ENCODE data around the gene ZDHHC14.
"Not testable (repeated sequence)": the region's sequence is repeated elsewhere in the genome, so short reads cannot be mapped to it uniquely, and the experiment has no call there.

The ZDHHC14 gene

DNA sequence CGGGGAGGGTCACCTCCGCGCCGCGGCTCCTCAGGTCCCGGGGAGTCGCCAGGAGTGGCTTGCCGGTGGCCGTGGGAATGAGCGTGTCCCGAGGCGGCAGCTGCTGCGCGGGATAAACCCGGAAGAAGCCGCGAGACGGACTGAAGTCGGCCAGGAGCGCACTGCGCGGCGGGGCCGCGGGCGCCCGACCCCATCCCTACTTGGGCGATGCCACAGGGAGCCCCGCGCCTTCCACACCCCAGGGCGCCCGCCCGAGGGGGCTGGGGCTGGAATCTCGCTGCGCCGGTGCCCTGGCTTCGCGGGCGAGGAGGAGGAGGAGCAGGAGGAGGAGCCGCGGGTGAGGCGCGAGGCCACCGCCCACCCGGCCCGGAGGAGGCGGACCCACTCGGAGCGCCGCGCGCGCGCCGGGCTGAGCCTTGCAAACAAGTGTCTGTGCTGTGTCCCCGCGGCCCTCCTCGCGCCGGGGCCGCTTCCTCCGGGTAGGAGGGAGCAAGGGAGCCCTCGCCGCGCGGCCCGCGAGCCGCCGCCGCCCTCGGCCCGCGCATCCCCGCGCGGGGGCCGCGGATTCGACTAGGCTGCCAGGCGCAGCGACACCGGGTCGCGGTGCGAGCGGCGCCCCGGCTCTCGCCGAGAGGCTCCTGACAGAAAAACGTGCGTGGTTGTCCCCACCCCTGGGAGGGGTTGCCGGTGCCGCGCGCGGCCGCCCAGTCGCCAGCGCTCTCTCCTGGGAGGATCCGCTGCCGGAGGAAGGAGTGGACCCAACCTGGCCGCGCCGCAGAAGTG is at the start of gene ZDHHC14:
Gene ZDHHC14 (plus strand): TSS at position 412 of the 783 bp plus-strand sequence.
- Histone ChIP-seq H3K9me3 (ENCODE audit: insufficient read depth, low read length) (no peaks in the 10 kb centered on the region), H3K4me1 (ENCODE audit: insufficient read depth, insufficient read length) (no peaks in the 10 kb centered on the region), H3K4me3 (ENCODE audit: insufficient read length, low read depth) (peak within 1 kb of the TSS; percentile 67), H3K9ac (ENCODE audit: insufficient read length, low read depth) (peak within 1 kb of the TSS; percentile 85), H3K36me3 (ENCODE audit: insufficient read depth, insufficient read length, low read length) (no peaks in the 10 kb centered on the region), H3K27me3 (ENCODE audit: insufficient read depth, insufficient read length) (peaks cover 17% of the 10 kb centered on the region)
- DNase-seq (ENCODE audit: low read depth, low spot score): no peak
- TF ChIP-seq SUZ12 (IDR thresholded peaks at IDR 0.05; ENCODE audit: extremely low read depth, insufficient read depth, insufficient read length) (no peak), YY1 (IDR thresholded peaks at IDR 0.05; ENCODE audit: insufficient read depth, insufficient read length) (no peak), ZNF274 (IDR thresholded peaks at IDR 0.05; ENCODE audit: low read depth, low read length) (no peak)

- Histone ChIP-seq H3K9ac (ENCODE audit: insufficient read length, low read depth) (no peak overlapping the region), H3K27me3 (ENCODE audit: insufficient read depth, insufficient read length) (no peaks in the 10 kb centered on the region), H3K9me3 (ENCODE audit: insufficient read depth, low read length) (no peaks in the 10 kb centered on the region), H3K36me3 (ENCODE audit: insufficient read depth, insufficient read length, low read length) (no peaks in the 10 kb centered on the region), H3K4me3 (ENCODE audit: insufficient read length, low read depth) (no peak overlapping the region), H3K4me1 (ENCODE audit: insufficient read depth, insufficient read length) (no peaks in the 10 kb centered on the region)
- no peak for TF ChIP-seq ZNF274 (IDR thresholded peaks at IDR 0.05; ENCODE audit: low read depth, low read length)
- no peak for TF ChIP-seq YY1 (IDR thresholded peaks at IDR 0.05; ENCODE audit: insufficient read depth, insufficient read length)
- no peak for TF ChIP-seq SUZ12 (IDR thresholded peaks at IDR 0.05; ENCODE audit: extremely low read depth, insufficient read depth, insufficient read length)
- DNase-seq (ENCODE audit: low read depth, low spot score): no peak
Observed at GRCh38 chr6:157332813-157333212, 48.2 kb upstream of the ZDHHC14 start.

DNA sequence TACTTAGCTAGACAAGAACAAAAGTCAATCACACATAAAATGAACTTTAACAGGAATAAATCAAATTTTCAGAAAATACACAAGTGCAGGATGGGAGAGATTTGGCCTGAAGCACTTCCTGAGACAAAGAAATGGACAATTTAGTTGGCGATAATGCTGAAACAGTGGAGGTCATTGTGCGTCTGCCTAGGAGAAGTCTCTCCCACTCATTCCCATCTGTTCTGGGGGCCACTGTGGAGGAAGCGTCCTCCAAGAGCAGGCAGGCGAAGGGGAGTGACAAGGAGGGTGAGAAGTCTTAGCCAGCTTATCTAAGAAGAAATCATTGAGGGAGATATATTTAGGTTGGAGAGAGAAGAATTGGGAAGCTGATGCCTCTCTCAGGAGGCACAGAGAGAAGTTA is 47.5 kb upstream of the ZDHHC14 start:
- TF ChIP-seq SUZ12 (IDR thresholded peaks at IDR 0.05; ENCODE audit: extremely low read depth, insufficient read depth, insufficient read length) (no peak), YY1 (IDR thresholded peaks at IDR 0.05; ENCODE audit: insufficient read depth, insufficient read length) (no peak), ZNF274 (IDR thresholded peaks at IDR 0.05; ENCODE audit: low read depth, low read length) (no peak)
- Histone ChIP-seq H3K4me3 (ENCODE audit: insufficient read length, low read depth) (no peak overlapping the region), H3K27me3 (ENCODE audit: insufficient read depth, insufficient read length) (no peaks in the 10 kb centered on the region), H3K36me3 (ENCODE audit: insufficient read depth, insufficient read length, low read length) (no peaks in the 10 kb centered on the region), H3K9me3 (ENCODE audit: insufficient read depth, low read length) (no peaks in the 10 kb centered on the region), H3K4me1 (ENCODE audit: insufficient read depth, insufficient read length) (no peaks in the 10 kb centered on the region), H3K9ac (ENCODE audit: insufficient read length, low read depth) (no peak overlapping the region)
- DNase-seq (ENCODE audit: low read depth, low spot score): no peak

DNA sequence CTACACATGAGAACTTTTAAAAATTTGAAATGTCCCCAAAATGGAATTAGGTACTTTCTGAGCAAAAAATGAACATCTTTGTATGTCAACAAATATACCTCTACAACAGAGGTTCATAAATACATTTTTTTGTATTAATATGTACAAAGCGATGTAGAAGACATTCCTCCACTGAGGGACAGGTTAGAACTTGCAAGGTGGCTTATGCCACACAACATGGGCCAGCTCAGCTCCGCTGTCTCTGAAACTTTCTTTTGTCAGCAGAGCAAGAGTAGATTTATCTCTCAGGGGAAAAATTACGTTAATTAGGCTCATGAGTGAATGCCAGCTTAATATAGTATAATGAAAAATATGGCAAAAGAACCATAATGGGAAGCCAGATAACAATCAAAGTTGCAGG is 47.0 kb upstream of the ZDHHC14 start:
- H3K27me3 ChIP-seq (ENCODE audit: insufficient read depth, insufficient read length): no peaks in the 10 kb centered on the region
- no peak overlapping the region for H3K4me3 ChIP-seq (ENCODE audit: insufficient read length, low read depth)
- no peak for DNase-seq (ENCODE audit: low read depth, low spot score)
- no peak for TF ChIP-seq SUZ12 (IDR thresholded peaks at IDR 0.05; ENCODE audit: extremely low read depth, insufficient read depth, insufficient read length)
- no peak for TF ChIP-seq YY1 (IDR thresholded peaks at IDR 0.05; ENCODE audit: insufficient read depth, insufficient read length)
- no peak for TF ChIP-seq ZNF274 (IDR thresholded peaks at IDR 0.05; ENCODE audit: low read depth, low read length)
- H3K9me3 ChIP-seq (ENCODE audit: insufficient read depth, low read length): no peaks in the 10 kb centered on the region
- no peaks in the 10 kb centered on the region for H3K4me1 ChIP-seq (ENCODE audit: insufficient read depth, insufficient read length)
- no peaks in the 10 kb centered on the region for H3K36me3 ChIP-seq (ENCODE audit: insufficient read depth, insufficient read length, low read length)
- no peak overlapping the region for H3K9ac ChIP-seq (ENCODE audit: insufficient read length, low read depth)

DNA sequence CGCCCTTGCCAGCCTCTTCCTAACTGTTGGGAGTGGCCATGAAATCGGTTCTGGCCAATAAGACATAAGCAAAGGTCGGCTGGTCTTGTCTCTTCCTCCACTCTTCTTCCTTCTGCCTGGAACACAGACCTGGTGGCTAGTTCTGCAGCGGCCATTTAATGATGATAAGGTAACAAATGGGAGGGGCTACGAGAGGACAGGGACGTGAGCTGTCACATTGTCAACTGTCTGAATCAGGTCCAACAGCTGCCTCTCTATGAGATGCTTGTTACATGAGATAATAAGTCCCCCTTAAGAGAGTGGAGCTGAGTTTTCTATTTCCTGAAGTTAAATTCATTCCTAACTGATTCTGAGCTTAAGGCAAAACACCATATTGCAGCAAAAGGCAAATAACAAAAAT is 45.2 kb upstream of the ZDHHC14 start:
- DNase-seq (ENCODE audit: low read depth, low spot score): no peak
- no peaks in the 10 kb centered on the region for H3K4me1 ChIP-seq (ENCODE audit: insufficient read depth, insufficient read length)

GRCh38 chr6:157337276-157337675 is 43.7 kb upstream of the ZDHHC14 start:
- H3K9me3 ChIP-seq (ENCODE audit: insufficient read depth, low read length); DNase-seq (ENCODE audit: low read depth, low spot score); H3K27me3 ChIP-seq (ENCODE audit: insufficient read depth, insufficient read length); H3K4me3 ChIP-seq (ENCODE audit: insufficient read length, low read depth); H3K4me1 ChIP-seq (ENCODE audit: insufficient read depth, insufficient read length); H3K36me3 ChIP-seq (ENCODE audit: insufficient read depth, insufficient read length, low read length); H3K9ac ChIP-seq (ENCODE audit: insufficient read length, low read depth): not testable (repeated sequence)

More for the DNA sequence above, 45.2 kb upstream of the ZDHHC14 start:
- Histone ChIP-seq H3K9ac (ENCODE audit: insufficient read length, low read depth) (no peak overlapping the region), H3K4me3 (ENCODE audit: insufficient read length, low read depth) (no peak overlapping the region), H3K27me3 (ENCODE audit: insufficient read depth, insufficient read length) (no peaks in the 10 kb centered on the region), H3K9me3 (ENCODE audit: insufficient read depth, low read length) (no peaks in the 10 kb centered on the region), H3K36me3 (ENCODE audit: insufficient read depth, insufficient read length, low read length) (no peaks in the 10 kb centered on the region)
- no peak for TF ChIP-seq SUZ12 (IDR thresholded peaks at IDR 0.05; ENCODE audit: extremely low read depth, insufficient read depth, insufficient read length)
- TF ChIP-seq YY1 (IDR thresholded peaks at IDR 0.05; ENCODE audit: insufficient read depth, insufficient read length): no peak
- no peak for TF ChIP-seq ZNF274 (IDR thresholded peaks at IDR 0.05; ENCODE audit: low read depth, low read length)

DNA sequence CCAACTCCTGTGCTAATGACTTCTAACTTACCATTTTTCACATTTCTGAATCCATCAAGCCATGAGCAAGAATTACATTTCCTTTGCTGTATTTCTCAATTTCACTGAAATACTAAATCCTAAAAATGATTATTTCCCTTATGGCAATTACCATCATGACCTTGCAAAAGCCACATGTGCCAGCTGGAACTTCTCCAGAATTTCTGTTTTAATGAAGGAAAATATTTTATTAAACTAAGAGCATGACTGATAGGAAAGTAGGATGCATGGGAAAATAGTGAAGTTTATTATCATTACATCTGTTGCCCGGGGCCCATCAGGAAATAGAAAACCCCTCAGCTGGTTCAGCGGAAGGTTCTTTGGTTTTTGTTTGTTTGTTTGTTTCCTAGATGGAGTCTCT is 43.2 kb upstream of the ZDHHC14 start:
- Histone ChIP-seq H3K4me3 (ENCODE audit: insufficient read length, low read depth) (no peak overlapping the region), H3K9ac (ENCODE audit: insufficient read length, low read depth) (no peak overlapping the region), H3K36me3 (ENCODE audit: insufficient read depth, insufficient read length, low read length) (no peaks in the 10 kb centered on the region), H3K27me3 (ENCODE audit: insufficient read depth, insufficient read length) (no peaks in the 10 kb centered on the region), H3K9me3 (ENCODE audit: insufficient read depth, low read length) (no peaks in the 10 kb centered on the region), H3K4me1 (ENCODE audit: insufficient read depth, insufficient read length) (no peaks in the 10 kb centered on the region)
- DNase-seq (ENCODE audit: low read depth, low spot score): no peak
- TF ChIP-seq SUZ12 (IDR thresholded peaks at IDR 0.05; ENCODE audit: extremely low read depth, insufficient read depth, insufficient read length) (no peak), ZNF274 (IDR thresholded peaks at IDR 0.05; ENCODE audit: low read depth, low read length) (no peak), YY1 (IDR thresholded peaks at IDR 0.05; ENCODE audit: insufficient read depth, insufficient read length) (no peak)
